Measurements from ENCODE around the gene UBA5.

DNA sequence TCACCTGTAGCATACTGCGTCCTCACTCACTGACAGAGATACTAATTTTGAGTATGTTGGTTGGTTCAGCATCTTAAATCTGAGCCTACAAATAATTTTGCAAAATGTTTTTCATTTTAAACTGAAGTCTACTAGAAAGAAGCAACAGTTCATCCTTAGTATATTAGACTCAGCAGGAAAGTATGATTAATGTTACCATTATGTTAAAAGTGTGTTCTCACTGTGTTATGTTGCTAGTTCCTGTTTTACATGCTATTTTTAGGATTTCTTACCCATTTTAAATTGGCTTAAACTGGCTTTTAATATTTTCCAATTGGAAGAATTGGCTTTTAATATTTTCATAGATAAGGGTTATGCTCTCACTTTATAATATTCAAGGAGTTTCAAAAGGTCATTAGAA is 37.4 kb upstream of the UBA5 start:
- TF ChIP-seq CTCF (IDR thresholded peaks at IDR 0.05 in 8 of 11, conservative IDR thresholded peaks at IDR 0.05 in 3 of 11) (no peak), POLR2A (IDR thresholded peaks at IDR 0.05) (no peak)

Measured in spleen (tissue), 7 donors.